GM12878 (cell line): ENCODE results near the gene NDST3.

Experiments
- EGR1 ChIP-seq, 2 experiments: IDR thresholded peaks; 1 replicate in 1 of 2; 2 replicates in 1 of 2; pipeline ENCODE4 v1.6.1; 2011 to 2012; ENCODE audit warnings: low read depth in 2 of 2, low read length in 2 of 2, borderline replicate concordance in 1 of 2, mild to moderate bottlenecking in 1 of 2, moderate library complexity in 1 of 2
- EZH2 ChIP-seq: IDR thresholded peaks from 2 replicates; pipeline ENCODE4 v1.6.1; 2012; ENCODE audit warnings: low read depth, mild to moderate bottlenecking, control low read depth, inconsistent platforms, low read length, borderline replicate concordance; ENCODE audit not compliant: control insufficient read depth
- FOS ChIP-seq: IDR thresholded peaks from 3 replicates; pipeline ENCODE4 v1.6.1; 2011; ENCODE audit warnings: borderline replicate concordance; ENCODE audit not compliant: insufficient read length; ENCODE audit errors: extremely low read depth
- POLR2A ChIP-seq: IDR thresholded peaks from 2 replicates; pipeline ENCODE4 v1.6.1; 2011; ENCODE audit warnings: low read depth, mild to moderate bottlenecking, low read length
- RAD21 ChIP-seq: IDR thresholded peaks from 2 replicates; pipeline ENCODE4 v1.6.1; 2011; ENCODE audit warnings: mild to moderate bottlenecking, low read depth, low read length, moderate library complexity; ENCODE audit not compliant: insufficient read depth
- RBBP5 ChIP-seq: fragments of 200-600 bp; sonication (generic); conservative IDR thresholded peaks from 2 replicates; pipeline ENCODE4 v1.6.1; 2016
- RCOR1 ChIP-seq: conservative IDR thresholded peaks from 2 replicates; pipeline ENCODE4 v1.6.1; 2012; ENCODE audit warnings: low read depth, low read length, improper control_type of control experiment
- RELA ChIP-seq: fragments of 450-650 bp; IDR thresholded peaks from 2 replicates; pipeline ENCODE4 v1.8.0; 2014; ENCODE audit warnings: borderline replicate concordance; ENCODE audit not compliant: partially characterized antibody
- SIN3A ChIP-seq: IDR thresholded peaks from 2 replicates; pipeline ENCODE4 v1.6.1; 2012; ENCODE audit warnings: low read depth, low read length, improper control_type of control experiment
- SMC3 ChIP-seq: IDR thresholded peaks from 2 replicates; pipeline ENCODE4 v1.6.1; 2011; ENCODE audit warnings: low read length, improper control_type of control experiment, borderline replicate concordance
- ZSCAN29 ChIP-seq: fragments of 450-650 bp; IDR thresholded peaks from 2 replicates; pipeline ENCODE4 v1.6.1; 2017; ENCODE audit warnings: mild to moderate bottlenecking, moderate library complexity
- TF ChIP-seq, protein P1 (sequence below): IDR thresholded peaks from 2 replicates; pipeline ENCODE4 v1.6.1; 2012; ENCODE audit warnings: low read depth, low read length, improper control_type of control experiment
- TF ChIP-seq, protein P2 (sequence below): IDR thresholded peaks from 2 replicates; pipeline ENCODE4 v1.6.1; 2012; ENCODE audit warnings: low read depth, low read length, improper control_type of control experiment
- TF ChIP-seq, protein P3 (sequence below), 3 experiments: IDR thresholded peaks in 2 of 3; conservative IDR thresholded peaks in 1 of 3; 2 replicates each; pipeline ENCODE4 v1.5.1; 2011; ENCODE audit warnings: low read depth in 3 of 3, low read length in 3 of 3, mild to moderate bottlenecking in 3 of 3, control low read depth in 2 of 3, moderate library complexity in 2 of 3, inconsistent platforms in 1 of 3, mixed read lengths in 1 of 3; ENCODE audit not compliant: control insufficient read depth in 2 of 3, insufficient read depth in 1 of 3; ENCODE audit errors: extremely low read depth in 1 of 3

DNA sequence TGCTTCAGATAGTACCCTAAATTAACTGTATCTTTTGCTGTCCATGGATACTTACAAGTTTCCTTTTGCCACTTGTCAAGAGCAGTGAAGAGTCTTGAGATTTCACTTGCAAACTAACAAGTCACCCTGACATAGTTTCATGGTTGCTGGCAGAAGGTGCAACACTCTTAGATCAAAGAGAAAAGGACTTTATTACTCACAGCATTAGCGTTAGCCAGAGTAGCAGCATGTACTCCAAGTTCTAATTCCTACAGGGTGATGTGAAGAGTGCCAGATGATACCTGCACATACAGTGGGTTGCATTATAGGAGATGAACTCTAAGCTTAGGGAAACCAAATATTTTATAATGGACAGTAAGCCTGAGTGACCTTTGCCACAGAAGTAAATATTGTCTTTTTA is 47.9 kb downstream of the NDST3 start:
- TF ChIP-seq POLR2A = no peak
- TF ChIP-seq SIN3A = no peak
- no peak for TF ChIP-seq RCOR1
- no peak for TF ChIP-seq SMC3
- no peak for TF ChIP-seq RAD21
- no peak for TF ChIP-seq RBBP5
- TF ChIP-seq, protein P1, sequence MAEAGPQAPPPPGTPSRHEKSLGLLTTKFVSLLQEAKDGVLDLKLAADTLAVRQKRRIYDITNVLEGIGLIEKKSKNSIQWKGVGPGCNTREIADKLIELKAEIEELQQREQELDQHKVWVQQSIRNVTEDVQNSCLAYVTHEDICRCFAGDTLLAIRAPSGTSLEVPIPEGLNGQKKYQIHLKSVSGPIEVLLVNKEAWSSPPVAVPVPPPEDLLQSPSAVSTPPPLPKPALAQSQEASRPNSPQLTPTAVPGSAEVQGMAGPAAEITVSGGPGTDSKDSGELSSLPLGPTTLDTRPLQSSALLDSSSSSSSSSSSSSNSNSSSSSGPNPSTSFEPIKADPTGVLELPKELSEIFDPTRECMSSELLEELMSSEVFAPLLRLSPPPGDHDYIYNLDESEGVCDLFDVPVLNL = no peak
- no peak for TF ChIP-seq EGR1 (IDR thresholded peaks at IDR 0.05; ENCODE audit: borderline replicate concordance in 1 of 2, low read depth in 2 of 2, low read length in 2 of 2)
- TF ChIP-seq EZH2 = no peak
- TF ChIP-seq, protein P2, sequence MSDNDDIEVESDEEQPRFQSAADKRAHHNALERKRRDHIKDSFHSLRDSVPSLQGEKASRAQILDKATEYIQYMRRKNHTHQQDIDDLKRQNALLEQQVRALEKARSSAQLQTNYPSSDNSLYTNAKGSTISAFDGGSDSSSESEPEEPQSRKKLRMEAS = no peak
- TF ChIP-seq ZSCAN29 = no peak
- TF ChIP-seq, protein P3, sequence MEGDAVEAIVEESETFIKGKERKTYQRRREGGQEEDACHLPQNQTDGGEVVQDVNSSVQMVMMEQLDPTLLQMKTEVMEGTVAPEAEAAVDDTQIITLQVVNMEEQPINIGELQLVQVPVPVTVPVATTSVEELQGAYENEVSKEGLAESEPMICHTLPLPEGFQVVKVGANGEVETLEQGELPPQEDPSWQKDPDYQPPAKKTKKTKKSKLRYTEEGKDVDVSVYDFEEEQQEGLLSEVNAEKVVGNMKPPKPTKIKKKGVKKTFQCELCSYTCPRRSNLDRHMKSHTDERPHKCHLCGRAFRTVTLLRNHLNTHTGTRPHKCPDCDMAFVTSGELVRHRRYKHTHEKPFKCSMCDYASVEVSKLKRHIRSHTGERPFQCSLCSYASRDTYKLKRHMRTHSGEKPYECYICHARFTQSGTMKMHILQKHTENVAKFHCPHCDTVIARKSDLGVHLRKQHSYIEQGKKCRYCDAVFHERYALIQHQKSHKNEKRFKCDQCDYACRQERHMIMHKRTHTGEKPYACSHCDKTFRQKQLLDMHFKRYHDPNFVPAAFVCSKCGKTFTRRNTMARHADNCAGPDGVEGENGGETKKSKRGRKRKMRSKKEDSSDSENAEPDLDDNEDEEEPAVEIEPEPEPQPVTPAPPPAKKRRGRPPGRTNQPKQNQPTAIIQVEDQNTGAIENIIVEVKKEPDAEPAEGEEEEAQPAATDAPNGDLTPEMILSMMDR (IDR thresholded peaks at IDR 0.05 in 2 of 3, conservative IDR thresholded peaks at IDR 0.05 in 1 of 3; ENCODE audit: control insufficient read depth in 2 of 3, extremely low read depth in 1 of 3, insufficient read depth in 1 of 3, low read depth in 3 of 3, low read length in 3 of 3) = no peak
- TF ChIP-seq RELA = no peak
- TF ChIP-seq FOS = no peak
